ENCODE results near the gene TFAP2C. TPM values are rescaled to one million over a fixed set of nuclear protein-coding genes. Genes with fewer than 3 reads are reported as not detected.

TFAP2C gene
- total RNA-seq, 1 experiment from 2014 or later = 37.6 TPM

- no peaks in the 10 kb centered on the region for H3K9me3 ChIP-seq (ENCODE audit: low read length)
Measured at GRCh38 chr20:56610098-56610497, 19.0 kb upstream of the TFAP2C start.

GRCh38 chr20:56614196-56614595 is 14.9 kb upstream of the TFAP2C start:
- Histone ChIP-seq H3K4me1 (ENCODE audit: insufficient read depth, low read length) (no peaks in the 10 kb centered on the region), H2AFZ (ENCODE audit: low read length) (no peak overlapping the region), H4K20me1 (ENCODE audit: low read length) (no peaks in the 10 kb centered on the region), H3K4me2 (ENCODE audit: low read length) (no peak overlapping the region), H3K4me3 (ENCODE audit: low read length) (no peak overlapping the region), H3K79me2 (ENCODE audit: low read length) (no peaks in the 10 kb centered on the region), H3K36me3 (ENCODE audit: low read depth, low read length) (no peaks in the 10 kb centered on the region), H3F3A (ENCODE audit: low read length, unreplicated experiment) (no peaks in the 10 kb centered on the region), H3K9ac (ENCODE audit: low read length) (no peak overlapping the region), H3K27ac (ENCODE audit: low read length) (no peak overlapping the region), H3K9me3 (ENCODE audit: low read length) (no peaks in the 10 kb centered on the region), H3K27me3 (ENCODE audit: low read length) (no peaks in the 10 kb centered on the region), H3K9me2 (replicated peaks; ENCODE audit: low read length) (no peaks in the 10 kb centered on the region)
- ChIA-PET CTCF (no interaction called here), POLR2A (ENCODE audit: unreplicated experiment) (no interaction called here)
- intact Hi-C loops (cut with micrococcal nuclease) = no loop called here
- TF ChIP-seq EZH2phosphoT487 (IDR thresholded peaks at IDR 0.05; ENCODE audit: borderline replicate concordance, low read length) = no peak
- TF ChIP-seq EZH2 (IDR thresholded peaks at IDR 0.05; ENCODE audit: low read length, unreplicated experiment) = no peak
- no TSS peak for BruUV-seq (replicated peaks)
- no peak for ATAC-seq
- DNase-seq = no peak

More at GRCh38 chr20:56610098-56610497, 19.0 kb upstream of the TFAP2C start:
- ChIA-PET CTCF (no interaction called here), POLR2A (ENCODE audit: unreplicated experiment) (no interaction called here)
- BruUV-seq (replicated peaks) = no TSS peak
- no peak overlapping the region for H2AFZ ChIP-seq (ENCODE audit: low read length)
- peaks cover 13% of the 10 kb centered on the region for H3F3A ChIP-seq (ENCODE audit: low read length, unreplicated experiment)
- H3K36me3 ChIP-seq (ENCODE audit: low read depth, low read length) = no peaks in the 10 kb centered on the region
- H4K20me1 ChIP-seq (ENCODE audit: low read length) = no peaks in the 10 kb centered on the region
- no peak for ATAC-seq
- no peak overlapping the region for H3K4me3 ChIP-seq (ENCODE audit: low read length)
- intact Hi-C loops (cut with micrococcal nuclease) = no loop called here
- TF ChIP-seq CTCF (conservative IDR thresholded peaks at IDR 0.05; ENCODE audit: low read depth, low read length) (no peak), EZH2 (IDR thresholded peaks at IDR 0.05; ENCODE audit: low read length, unreplicated experiment) (no peak), EZH2phosphoT487 (IDR thresholded peaks at IDR 0.05; ENCODE audit: borderline replicate concordance, low read length) (no peak)
- no peak for DNase-seq
- no peaks in the 10 kb centered on the region for H3K27me3 ChIP-seq (ENCODE audit: low read length)
- H3K4me2 ChIP-seq (ENCODE audit: low read length) = no peak overlapping the region
- H3K27ac ChIP-seq (ENCODE audit: low read length) = no peak overlapping the region
- H3K79me2 ChIP-seq (ENCODE audit: low read length) = no peaks in the 10 kb centered on the region
- H3K9me2 ChIP-seq (replicated peaks; ENCODE audit: low read length) = no peaks in the 10 kb centered on the region
- no peak overlapping the region for H3K9ac ChIP-seq (ENCODE audit: low read length)
- peaks cover 31% of the 10 kb centered on the region for H3K4me1 ChIP-seq (ENCODE audit: insufficient read depth, low read length)

GRCh38 chr20:56616716-56617115 is 12.4 kb upstream of the TFAP2C start:
- DNase-seq (no peak), ATAC-seq (no peak)
- Histone ChIP-seq H3K4me3 (ENCODE audit: low read length) (no peak overlapping the region), H3K79me2 (ENCODE audit: low read length) (no peaks in the 10 kb centered on the region), H3K27me3 (ENCODE audit: low read length) (no peaks in the 10 kb centered on the region), H3K4me1 (ENCODE audit: insufficient read depth, low read length) (no peaks in the 10 kb centered on the region), H3F3A (ENCODE audit: low read length, unreplicated experiment) (no peaks in the 10 kb centered on the region), H3K9ac (ENCODE audit: low read length) (no peak overlapping the region), H3K27ac (ENCODE audit: low read length) (no peak overlapping the region), H3K9me3 (ENCODE audit: low read length) (no peaks in the 10 kb centered on the region), H3K9me2 (replicated peaks; ENCODE audit: low read length) (no peaks in the 10 kb centered on the region), H2AFZ (ENCODE audit: low read length) (no peak overlapping the region), H3K4me2 (ENCODE audit: low read length) (no peak overlapping the region), H4K20me1 (ENCODE audit: low read length) (no peaks in the 10 kb centered on the region), H3K36me3 (ENCODE audit: low read depth, low read length) (no peaks in the 10 kb centered on the region)
- CTCF ChIA-PET = no interaction called here
- BruUV-seq (replicated peaks) = no TSS peak
- POLR2A ChIA-PET (ENCODE audit: unreplicated experiment) = no interaction called here
- TF ChIP-seq EZH2 (IDR thresholded peaks at IDR 0.05; ENCODE audit: low read length, unreplicated experiment) (no peak), EZH2phosphoT487 (IDR thresholded peaks at IDR 0.05; ENCODE audit: borderline replicate concordance, low read length) (no peak), CTCF (conservative IDR thresholded peaks at IDR 0.05; ENCODE audit: low read depth, low read length) (no peak)
- intact Hi-C loops (cut with micrococcal nuclease) = no loop called here

Data from PC-3 (cell line).